TTC549 (cell line): Measurements from ENCODE around the gene FCHO1.
"Not testable (repeated sequence)": the region's sequence is repeated elsewhere in the genome, so short reads cannot be mapped to it uniquely, and the experiment has no call there.

Experiments
- FAIRE-seq: peaks from 2 replicates; lab custom pipeline; 2012; peaks lifted over from hg19 to GRCh38; lab: Jason Lieb, UNC

The FCHO1 gene

GRCh38 chr19:17765069-17765618, 13.9 kb downstream of the FCHO1 start:
- FAIRE-seq = no peak

- FAIRE-seq = no peak
Observed at GRCh38 chr19:17766543-17767131, 15.4 kb downstream of the FCHO1 start.

GRCh38 chr19:17767559-17767958, 16.3 kb downstream of the FCHO1 start:
- no peak for FAIRE-seq

GRCh38 chr19:17770613-17771012, 19.3 kb downstream of the FCHO1 start:
- FAIRE-seq = no peak

- FAIRE-seq = no peak
Observed at GRCh38 chr19:17772172-17772571, 20.9 kb downstream of the FCHO1 start.

GRCh38 chr19:17775245-17775927, 24.1 kb downstream of the FCHO1 start:
- no peak for FAIRE-seq

- FAIRE-seq = no peak
Observed at GRCh38 chr19:17775991-17776803, 24.9 kb downstream of the FCHO1 start.

GRCh38 chr19:17777840-17778239, 26.6 kb downstream of the FCHO1 start:
- FAIRE-seq = not testable (repeated sequence)

GRCh38 chr19:17778251-17778967, 27.1 kb downstream of the FCHO1 start:
- no peak for FAIRE-seq

GRCh38 chr19:17778968-17779929, 28.0 kb downstream of the FCHO1 start:
- no peak for FAIRE-seq

GRCh38 chr19:17780781-17781180, 29.5 kb downstream of the FCHO1 start:
- no peak for FAIRE-seq

GRCh38 chr19:17783721-17784120, 32.4 kb downstream of the FCHO1 start:
- FAIRE-seq = not testable (repeated sequence)

- peak; percentile 68 for FAIRE-seq
Observed at GRCh38 chr19:17784201-17785008, 33.1 kb downstream of the FCHO1 start.

GRCh38 chr19:17787274-17787913, 36.1 kb downstream of the FCHO1 start:
- FAIRE-seq = no peak

- FAIRE-seq = no peak
Observed at GRCh38 chr19:17788632-17789031, 37.4 kb downstream of the FCHO1 start.

GRCh38 chr19:17790059-17790780, 38.9 kb downstream of the FCHO1 start:
- FAIRE-seq = no peak

- FAIRE-seq = no peak
Observed at GRCh38 chr19:17794412-17794730, 43.1 kb downstream of the FCHO1 start.

GRCh38 chr19:17794731-17795494, 43.6 kb downstream of the FCHO1 start, which contains the start of gene B3GNT3:
Gene B3GNT3 (plus strand): TSS chr19:17795138. CDS start chr19:17807808, 12,670 bp downstream.
- FAIRE-seq = no peak
